ENCODE measurements around the gene STAT1. TPM values are rescaled to one million over a fixed set of nuclear protein-coding genes. Genes with fewer than 3 reads are reported as not detected.
A peak's percentile ranks its signal among the peaks of the same experiment; 100 is the strongest.

The STAT1 gene
- total RNA-seq, 1 donor from 2014 or later: 86.9 TPM

GRCh38 chr2:191025135-191025534 lies 11.2 kb upstream of the STAT1 start:
- DNase-seq (ENCODE audit: low read depth): no peak
- H3K4me3 ChIP-seq (ENCODE audit: low read depth, low read length): no peak overlapping the region
- no peak for TF ChIP-seq CTCF (conservative IDR thresholded peaks at IDR 0.05; ENCODE audit: low read depth, low read length)

- DNase-seq (ENCODE audit: low read depth): no peak
- H3K4me3 ChIP-seq (ENCODE audit: low read depth, low read length): no peak overlapping the region
- TF ChIP-seq CTCF (conservative IDR thresholded peaks at IDR 0.05; ENCODE audit: low read depth, low read length): no peak
Measured at GRCh38 chr2:191023235-191023679, 9.3 kb upstream of the STAT1 start.

GRCh38 chr2:191020742-191021381 lies 6.9 kb upstream of the STAT1 start:
- DNase-seq (ENCODE audit: low read depth): no peak
- TF ChIP-seq CTCF (conservative IDR thresholded peaks at IDR 0.05; ENCODE audit: low read depth, low read length): no peak
- H3K4me3 ChIP-seq (ENCODE audit: low read depth, low read length): peak overlapping the region; percentile 71

GRCh38 chr2:191020221-191020741 lies 6.3 kb upstream of the STAT1 start:
- peak overlapping the region; percentile 71 for H3K4me3 ChIP-seq (ENCODE audit: low read depth, low read length)

GRCh38 chr2:191019376-191019775 lies 5.4 kb upstream of the STAT1 start:
- no peak for DNase-seq (ENCODE audit: low read depth)
- no peak for TF ChIP-seq CTCF (conservative IDR thresholded peaks at IDR 0.05; ENCODE audit: low read depth, low read length)
- H3K4me3 ChIP-seq (ENCODE audit: low read depth, low read length): no peak overlapping the region

More at GRCh38 chr2:191020221-191020741, 6.3 kb upstream of the STAT1 start:
- peak; percentile 69 for DNase-seq (ENCODE audit: low read depth)
- TF ChIP-seq CTCF (conservative IDR thresholded peaks at IDR 0.05; ENCODE audit: low read depth, low read length): no peak

GRCh38 chr2:191018643-191019119 lies 4.7 kb upstream of the STAT1 start:
- TF ChIP-seq CTCF (conservative IDR thresholded peaks at IDR 0.05; ENCODE audit: low read depth, low read length): no peak
- no peak overlapping the region for H3K4me3 ChIP-seq (ENCODE audit: low read depth, low read length)
- DNase-seq (ENCODE audit: low read depth): peak; percentile 79

- no peak overlapping the region for H3K4me3 ChIP-seq (ENCODE audit: low read depth, low read length)
- no peak for TF ChIP-seq CTCF (conservative IDR thresholded peaks at IDR 0.05; ENCODE audit: low read depth, low read length)
- DNase-seq (ENCODE audit: low read depth): no peak
Measured at GRCh38 chr2:191018048-191018447, 4.1 kb upstream of the STAT1 start.

Data from epithelial cell of proximal tubule (primary cell).